HG03558 (cell line): ENCODE data around the gene ATP8A1.

ENCODE experiments used
- ATAC-seq: cut with Tn5 transposase; IDR thresholded peaks from one replicate; pipeline ENCODE4 v1.9.1; 2021; ENCODE audit warnings: moderate number of reproducible peaks; ENCODE audit not compliant: unreplicated experiment; ENCODE audit errors: extremely low read depth

ATP8A1 gene

GRCh38 chr4:42579903-42580302 lies 77.0 kb downstream of the ATP8A1 start:
- no peak for ATAC-seq

- ATAC-seq, result no peak
Observed at GRCh38 chr4:42578187-42578586, 78.7 kb downstream of the ATP8A1 start.

- ATAC-seq, result no peak
Observed at GRCh38 chr4:42574870-42575430, 82.0 kb downstream of the ATP8A1 start.

- ATAC-seq, result no peak
Observed at GRCh38 chr4:42573249-42573648, 83.7 kb downstream of the ATP8A1 start.

GRCh38 chr4:42570221-42570620 lies 86.7 kb downstream of the ATP8A1 start:
- ATAC-seq, result no peak

GRCh38 chr4:42568610-42569207 lies 88.2 kb downstream of the ATP8A1 start:
- ATAC-seq, result no peak

- no peak for ATAC-seq
Observed at GRCh38 chr4:42566835-42567234, 90.1 kb downstream of the ATP8A1 start.

- no peak for ATAC-seq
Observed at GRCh38 chr4:42562016-42562415, 94.9 kb downstream of the ATP8A1 start.

GRCh38 chr4:42561031-42561430 lies 95.9 kb downstream of the ATP8A1 start:
- no peak for ATAC-seq

GRCh38 chr4:42560467-42560861 lies 96.4 kb downstream of the ATP8A1 start:
- ATAC-seq, result no peak

- ATAC-seq, result no peak
Observed at GRCh38 chr4:42558156-42558555, 98.7 kb downstream of the ATP8A1 start.

GRCh38 chr4:42555828-42556227 lies 101.1 kb downstream of the ATP8A1 start:
- no peak for ATAC-seq

- ATAC-seq, result no peak
Observed at GRCh38 chr4:42554072-42554471, 102.8 kb downstream of the ATP8A1 start.

GRCh38 chr4:42549896-42550295 lies 107.0 kb downstream of the ATP8A1 start:
- ATAC-seq, result no peak

- ATAC-seq, result no peak
Observed at GRCh38 chr4:42547805-42548204, 109.1 kb downstream of the ATP8A1 start.

GRCh38 chr4:42543762-42544161 lies 113.1 kb downstream of the ATP8A1 start:
- ATAC-seq, result no peak

GRCh38 chr4:42543126-42543525 lies 113.8 kb downstream of the ATP8A1 start:
- no peak for ATAC-seq

- no peak for ATAC-seq
Observed at GRCh38 chr4:42541647-42542046, 115.3 kb downstream of the ATP8A1 start.

- no peak for ATAC-seq
Observed at GRCh38 chr4:42533042-42533441, 123.9 kb downstream of the ATP8A1 start.

GRCh38 chr4:42531341-42532030 lies 125.4 kb downstream of the ATP8A1 start:
- ATAC-seq, result no peak

- no peak for ATAC-seq
Observed at GRCh38 chr4:42523066-42523718, 133.7 kb downstream of the ATP8A1 start.
